ENCODE data around the gene IZUMO4.
A peak's percentile ranks its signal among the peaks of the same experiment; 100 is the strongest.

IZUMO4 gene

GRCh38 chr19:2054763-2055162 is 42.0 kb upstream of the IZUMO4 start:
- Histone ChIP-seq H3K4me3 (ENCODE audit: control insufficient read depth in 1 of 7, extremely low read depth in 1 of 7, insufficient read depth in 4 of 7, low read depth in 2 of 7, low read length in 6 of 7) (no peak overlapping the region), H3K27me3 (replicated peaks in 2 of 5; ENCODE audit: control insufficient read depth in 4 of 5, insufficient read depth in 5 of 5, low read length in 4 of 5) (no peaks in the 10 kb centered on the region), H3K36me3 (ENCODE audit: control insufficient read depth in 4 of 4, insufficient read depth in 4 of 4, low read length in 3 of 4) (no peaks in the 10 kb centered on the region), H3K9me3 (ENCODE audit: control extremely low read depth in 1 of 5, control insufficient read depth in 4 of 5, insufficient read depth in 2 of 5, low read depth in 1 of 5, low read length in 4 of 5) (no peaks in the 10 kb centered on the region), H3K27ac (ENCODE audit: insufficient read depth in 1 of 2, low read depth in 1 of 2, low read length in 2 of 2, poor library complexity in 1 of 2, severe bottlenecking in 2 of 2) (no peak overlapping the region), H3K4me1 (ENCODE audit: control extremely low read depth in 1 of 4, control insufficient read depth in 4 of 4, insufficient read depth in 4 of 4, low read length in 3 of 4) (peaks cover 0 to 66% (median 52%) of the 10 kb centered on the region in 4 experiments)
- ChIA-PET CTCF (interaction anchor here (1.3 to 1.6 kb wide), 2 partner anchors 11 to 35 kb away, joined by 3 to 4 read pairs; no protein-coding TSS in a partner anchor), POLR2A (interaction anchor here (0.8 kb wide), 1 partner anchor 17 kb away, joined by 3 read pairs; no protein-coding TSS in a partner anchor)
- no peak for DNase-seq
- WGBS (ENCODE audit: insufficient coverage): 94% methylated on average over 6 of the region's 8 CpGs

GRCh38 chr19:2055931-2056836 is 40.5 kb upstream of the IZUMO4 start:
- Histone ChIP-seq H3K4me1 (ENCODE audit: control extremely low read depth in 1 of 4, control insufficient read depth in 4 of 4, insufficient read depth in 4 of 4, low read length in 3 of 4) (peaks cover 2 to 72% (median 60%) of the 10 kb centered on the region in 4 experiments), H3K4me3 (ENCODE audit: control insufficient read depth in 1 of 7, extremely low read depth in 1 of 7, insufficient read depth in 4 of 7, low read depth in 2 of 7, low read length in 6 of 7) (peak overlapping the region in 2 of 7 experiments; percentile 36 to 45), H3K27ac (ENCODE audit: insufficient read depth in 1 of 2, low read depth in 1 of 2, low read length in 2 of 2, poor library complexity in 1 of 2, severe bottlenecking in 2 of 2) (peak overlapping the region in 1 of 2 experiments; percentile 76), H3K9me3 (ENCODE audit: control extremely low read depth in 1 of 5, control insufficient read depth in 4 of 5, insufficient read depth in 2 of 5, low read depth in 1 of 5, low read length in 4 of 5) (no peaks in the 10 kb centered on the region), H3K27me3 (replicated peaks in 2 of 5; ENCODE audit: control insufficient read depth in 4 of 5, insufficient read depth in 5 of 5, low read length in 4 of 5) (no peaks in the 10 kb centered on the region), H3K36me3 (ENCODE audit: control insufficient read depth in 4 of 4, insufficient read depth in 4 of 4, low read length in 3 of 4) (no peaks in the 10 kb centered on the region)
- no peak for DNase-seq
- ChIA-PET POLR2A (no interaction called here), CTCF (interaction anchor here (0.5 to 1.5 kb wide), 3 partner anchors 16 to 164 kb away, joined by 3 to 4 read pairs (median 3); no protein-coding TSS in a partner anchor)
- 32% methylated on average over 14 of the region's 22 CpGs for WGBS (ENCODE audit: insufficient coverage)

DNA sequence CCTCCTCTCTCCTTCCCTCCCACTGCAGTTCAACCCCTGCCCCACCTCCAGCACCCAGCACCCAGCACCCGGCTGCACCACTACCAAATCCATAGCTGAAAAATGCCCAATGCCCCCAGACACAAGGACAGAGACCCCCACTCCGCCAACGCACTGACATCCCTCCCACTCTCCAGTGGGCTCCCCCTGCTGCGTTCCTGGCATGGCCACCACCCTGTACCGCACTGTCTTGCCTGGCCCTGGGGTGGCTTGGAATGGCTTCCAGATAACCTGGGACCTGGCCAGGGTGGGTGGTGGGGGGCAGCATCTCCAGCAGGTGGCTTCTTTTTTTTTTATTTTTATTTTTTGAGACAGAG is 39.9 kb upstream of the IZUMO4 start:
- ChIA-PET CTCF (interaction anchor here (1.2 to 1.5 kb wide), 2 partner anchors 15 to 30 kb away, joined by 3 to 4 read pairs; no protein-coding TSS in a partner anchor), POLR2A (no interaction called here)
- Histone ChIP-seq H3K36me3 (ENCODE audit: control insufficient read depth in 4 of 4, insufficient read depth in 4 of 4, low read length in 3 of 4) (no peaks in the 10 kb centered on the region), H3K4me1 (ENCODE audit: control extremely low read depth in 1 of 4, control insufficient read depth in 4 of 4, insufficient read depth in 4 of 4, low read length in 3 of 4) (peaks cover 2 to 70% (median 58%) of the 10 kb centered on the region in 4 experiments), H3K4me3 (ENCODE audit: control insufficient read depth in 1 of 7, extremely low read depth in 1 of 7, insufficient read depth in 4 of 7, low read depth in 2 of 7, low read length in 6 of 7) (no peak overlapping the region), H3K27ac (ENCODE audit: insufficient read depth in 1 of 2, low read depth in 1 of 2, low read length in 2 of 2, poor library complexity in 1 of 2, severe bottlenecking in 2 of 2) (no peak overlapping the region), H3K9me3 (ENCODE audit: control extremely low read depth in 1 of 5, control insufficient read depth in 4 of 5, insufficient read depth in 2 of 5, low read depth in 1 of 5, low read length in 4 of 5) (no peaks in the 10 kb centered on the region), H3K27me3 (replicated peaks in 2 of 5; ENCODE audit: control insufficient read depth in 4 of 5, insufficient read depth in 5 of 5, low read length in 4 of 5) (no peaks in the 10 kb centered on the region)
- DNase-seq: no peak
- WGBS (ENCODE audit: insufficient coverage): 41% methylated on average over 4 of the region's 5 CpGs

DNA sequence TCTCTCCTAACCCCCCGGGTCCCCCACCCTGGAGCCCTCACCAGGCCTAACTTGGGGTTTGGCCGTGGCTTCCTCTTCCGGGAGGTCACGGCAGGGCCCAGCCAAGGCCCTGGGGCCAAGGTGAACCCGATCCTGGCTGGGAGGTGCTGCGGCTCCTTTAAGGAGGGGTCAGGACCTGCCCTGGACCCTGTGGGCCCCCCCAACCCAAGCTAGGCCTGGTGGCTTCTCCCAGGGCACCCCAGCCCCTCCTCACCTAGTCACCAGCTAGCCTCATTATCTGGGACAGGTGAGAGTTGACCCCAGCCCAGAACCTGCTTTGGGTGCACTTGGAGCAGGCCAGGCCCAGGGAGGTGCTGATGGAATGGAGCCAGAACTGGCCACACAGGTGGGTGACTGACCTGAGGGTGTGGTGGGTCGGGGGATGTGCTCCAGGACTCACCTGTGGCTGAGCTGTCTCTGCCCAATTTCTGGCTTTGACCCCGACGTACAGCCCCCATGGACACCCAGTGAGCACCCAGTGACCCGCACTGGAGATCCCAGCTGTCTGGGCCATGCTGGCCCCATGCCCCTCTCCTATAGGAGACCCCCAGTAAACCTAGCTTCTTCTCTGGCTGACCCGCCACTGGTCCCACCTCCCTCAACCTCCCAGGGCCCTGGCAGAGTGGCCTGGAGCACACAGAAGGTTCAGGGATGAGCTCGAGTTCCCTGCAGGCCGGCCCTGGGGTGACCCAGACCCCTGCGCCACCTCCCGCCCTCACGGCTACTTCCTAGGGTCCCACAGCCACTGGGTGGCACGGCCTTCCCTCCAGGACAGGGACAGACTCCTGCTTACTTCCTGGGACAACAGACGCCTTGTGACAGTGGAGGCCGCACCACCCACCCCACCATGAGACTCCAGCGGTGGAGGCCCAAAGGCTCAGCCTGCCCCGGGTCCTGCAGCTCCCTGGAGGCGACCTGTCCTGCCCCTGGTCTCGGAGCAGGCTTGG is 38.9 kb upstream of the IZUMO4 start:
- no peaks in the 10 kb centered on the region for H3K27me3 ChIP-seq (replicated peaks in 2 of 5; ENCODE audit: control insufficient read depth in 4 of 5, insufficient read depth in 5 of 5, low read length in 4 of 5)
- peak overlapping the region in 1 of 2 experiments; percentile 95 for H3K27ac ChIP-seq (ENCODE audit: insufficient read depth in 1 of 2, low read depth in 1 of 2, low read length in 2 of 2, poor library complexity in 1 of 2, severe bottlenecking in 2 of 2)
- ChIA-PET POLR2A (interaction anchor here (1.0 kb wide), 1 partner anchor 15 kb away, joined by 4 read pairs; no protein-coding TSS in a partner anchor), CTCF (interaction anchor here (0.9 to 1.7 kb wide), 4 partner anchors 11 to 39 kb away, joined by 3 read pairs; no protein-coding TSS in a partner anchor)
- H3K9me3 ChIP-seq (ENCODE audit: control extremely low read depth in 1 of 5, control insufficient read depth in 4 of 5, insufficient read depth in 2 of 5, low read depth in 1 of 5, low read length in 4 of 5): no peaks in the 10 kb centered on the region
- H3K4me1 ChIP-seq (ENCODE audit: control extremely low read depth in 1 of 4, control insufficient read depth in 4 of 4, insufficient read depth in 4 of 4, low read length in 3 of 4): peaks cover 2 to 70% (median 57%) of the 10 kb centered on the region in 4 experiments
- no peak overlapping the region for H3K4me3 ChIP-seq (ENCODE audit: control insufficient read depth in 1 of 7, extremely low read depth in 1 of 7, insufficient read depth in 4 of 7, low read depth in 2 of 7, low read length in 6 of 7)
- no peak for DNase-seq
- H3K36me3 ChIP-seq (ENCODE audit: control insufficient read depth in 4 of 4, insufficient read depth in 4 of 4, low read length in 3 of 4): no peaks in the 10 kb centered on the region
- 69% methylated on average over 17 of the region's 23 CpGs for WGBS (ENCODE audit: insufficient coverage)

GRCh38 chr19:2058570-2059421 is 37.9 kb upstream of the IZUMO4 start:
- ChIA-PET CTCF (interaction anchor here (0.9 to 1.7 kb wide), 2 partner anchors 10 to 39 kb away, joined by 3 read pairs; no protein-coding TSS in a partner anchor), POLR2A (interaction anchor here (1.0 kb wide), 1 partner anchor 16 kb away, joined by 4 read pairs; no protein-coding TSS in a partner anchor)
- Histone ChIP-seq H3K4me3 (ENCODE audit: control insufficient read depth in 1 of 7, extremely low read depth in 1 of 7, insufficient read depth in 4 of 7, low read depth in 2 of 7, low read length in 6 of 7) (no peak overlapping the region), H3K36me3 (ENCODE audit: control insufficient read depth in 4 of 4, insufficient read depth in 4 of 4, low read length in 3 of 4) (no peaks in the 10 kb centered on the region), H3K27me3 (replicated peaks in 2 of 5; ENCODE audit: control insufficient read depth in 4 of 5, insufficient read depth in 5 of 5, low read length in 4 of 5) (no peaks in the 10 kb centered on the region), H3K27ac (ENCODE audit: insufficient read depth in 1 of 2, low read depth in 1 of 2, low read length in 2 of 2, poor library complexity in 1 of 2, severe bottlenecking in 2 of 2) (peak overlapping the region in 1 of 2 experiments; percentile 95), H3K4me1 (ENCODE audit: control extremely low read depth in 1 of 4, control insufficient read depth in 4 of 4, insufficient read depth in 4 of 4, low read length in 3 of 4) (peaks cover 2 to 71% (median 57%) of the 10 kb centered on the region in 4 experiments), H3K9me3 (ENCODE audit: control extremely low read depth in 1 of 5, control insufficient read depth in 4 of 5, insufficient read depth in 2 of 5, low read depth in 1 of 5, low read length in 4 of 5) (no peaks in the 10 kb centered on the region)
- 94% methylated on average over 15 of the region's 27 CpGs for WGBS (ENCODE audit: insufficient coverage)
- no peak for DNase-seq

Measured in common myeloid progenitor, CD34-positive (primary cell).